Muscle of arm (tissue), 14 donors: ENCODE data around the gene TOMM70. TPM values are rescaled to one million over a fixed set of nuclear protein-coding genes. Genes with fewer than 3 reads are reported as not detected.
"Not testable (repeated sequence)": the region's sequence is repeated elsewhere in the genome, so short reads cannot be mapped to it uniquely, and the experiment has no call there.

Experiments used
- DNase-seq: peaks from one replicate; pipeline ENCODE4 v3.0.0-alpha.2; 2013
- long read RNA-seq, 11 donors: transcript quantifications; one replicate each; lab custom pipeline, GENCODE V29; 2026
- polyA plus RNA-seq, 12 donors: library from polyadenylated mRNA; unstranded; fragments of 120-200 nt; gene quantifications; one replicate each; pipeline ENCODE4 v1.2.1, GENCODE V29; 2013; ENCODE audit not compliant: insufficient read length in 12 of 12

The TOMM70 gene
- 10 to 100 TPM in 11 of 12 donors, not detected in 1; 48.2 to 77.6 (median 64.3) TPM for polyA plus RNA-seq
- long read RNA-seq, donor 1, full-length matches to known transcripts = 7 of 29 reads
- long read RNA-seq, donor 1, partial matches to known transcripts = 22 of 29 reads
- long read RNA-seq, donor 1, other reads (novel, unspliced or antisense) = 0 of 29 reads
- long read RNA-seq, donor 2, full-length matches to known transcripts = 11 of 17 reads
- long read RNA-seq, donor 2, partial matches to known transcripts = 6 of 17 reads
- long read RNA-seq, donor 2, other reads (novel, unspliced or antisense) = 0 of 17 reads
- long read RNA-seq, donor 3, full-length matches to known transcripts = 1 of 6 reads
- long read RNA-seq, donor 3, partial matches to known transcripts = 5 of 6 reads
- long read RNA-seq, donor 3, other reads (novel, unspliced or antisense) = 0 of 6 reads
- long read RNA-seq, donor 4, full-length matches to known transcripts = 5 of 10 reads
- long read RNA-seq, donor 4, partial matches to known transcripts = 5 of 10 reads
- long read RNA-seq, donor 4, other reads (novel, unspliced or antisense) = 0 of 10 reads
- long read RNA-seq, donor 5, full-length matches to known transcripts = 16 of 29 reads
- long read RNA-seq, donor 5, partial matches to known transcripts = 13 of 29 reads
- long read RNA-seq, donor 5, other reads (novel, unspliced or antisense) = 0 of 29 reads
- long read RNA-seq, donor 6, full-length matches to known transcripts = 5 of 5 reads
- long read RNA-seq, donor 6, partial matches to known transcripts = 0 of 5 reads
- long read RNA-seq, donor 6, other reads (novel, unspliced or antisense) = 0 of 5 reads
- long read RNA-seq, donor 7, full-length matches to known transcripts = 4 of 4 reads
- long read RNA-seq, donor 7, partial matches to known transcripts = 0 of 4 reads
- long read RNA-seq, donor 7, other reads (novel, unspliced or antisense) = 0 of 4 reads
- long read RNA-seq, donor 8, full-length matches to known transcripts = 14 of 50 reads
- long read RNA-seq, donor 8, partial matches to known transcripts = 30 of 50 reads
- long read RNA-seq, donor 8, other reads (novel, unspliced or antisense) = 6 of 50 reads
- long read RNA-seq, donor 9, full-length matches to known transcripts = 6 of 17 reads
- long read RNA-seq, donor 9, partial matches to known transcripts = 11 of 17 reads
- long read RNA-seq, donor 9, other reads (novel, unspliced or antisense) = 0 of 17 reads
- long read RNA-seq, donor 10, full-length matches to known transcripts = 12 of 23 reads
- long read RNA-seq, donor 10, partial matches to known transcripts = 11 of 23 reads
- long read RNA-seq, donor 10, other reads (novel, unspliced or antisense) = 0 of 23 reads
- long read RNA-seq, donor 11, full-length matches to known transcripts = 8 of 18 reads
- long read RNA-seq, donor 11, partial matches to known transcripts = 10 of 18 reads
- long read RNA-seq, donor 11, other reads (novel, unspliced or antisense) = 0 of 18 reads

DNA sequence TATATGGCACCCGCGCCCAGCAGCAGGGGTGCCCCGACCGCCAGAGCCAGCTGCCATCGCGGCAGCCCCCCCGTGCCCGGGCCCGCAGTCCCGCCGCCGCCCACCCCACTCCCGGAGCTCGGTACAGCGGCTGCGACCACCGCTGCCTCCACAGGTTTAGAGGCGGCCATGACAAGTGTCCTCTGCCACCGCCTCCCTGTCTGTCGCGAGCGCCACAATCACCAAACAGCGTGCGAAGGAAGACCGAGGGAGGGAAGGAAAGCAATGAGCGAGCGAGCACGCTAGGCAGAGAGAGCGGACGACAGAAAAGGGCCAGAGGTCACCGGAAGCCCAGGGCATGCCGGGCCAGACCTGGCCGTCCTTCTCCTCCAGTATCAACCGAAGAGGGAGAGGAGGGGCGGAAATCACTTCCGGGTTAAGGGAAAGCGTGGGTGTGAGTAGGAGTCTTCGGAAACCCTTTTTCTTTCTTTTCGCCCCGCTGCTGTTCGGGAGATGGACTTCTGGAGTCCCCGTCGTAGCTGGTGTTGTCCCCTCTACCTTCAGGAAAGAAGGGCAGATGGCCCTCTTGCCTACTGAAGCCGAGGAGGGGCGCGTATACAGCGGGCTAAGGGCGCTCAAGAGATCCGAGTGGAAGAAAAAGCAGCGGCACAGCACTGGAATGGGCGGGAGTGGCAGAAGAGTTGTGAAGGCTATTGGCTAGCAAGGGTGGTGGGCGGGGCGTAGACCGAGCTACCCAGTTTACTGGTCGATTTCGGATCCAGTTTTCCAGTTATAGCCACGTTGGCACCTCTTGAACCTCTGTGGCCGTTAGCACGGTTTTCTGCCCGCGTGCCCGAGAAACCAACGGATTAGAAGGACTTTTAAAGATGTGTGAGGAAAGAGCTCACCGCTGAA is at the start of gene TOMM70, which contains the start of gene LNP1:
Gene TOMM70 (minus strand): TSS at position 310 of the 894 bp plus-strand sequence. CDS start 140 bp downstream, at position 170.
Gene LNP1 (plus strand): TSS at position 760 of the 894 bp plus-strand sequence. CDS start 28,191 bp downstream, outside the sequence.
- DNase-seq = peak; percentile 97

GRCh38 chr3:100449214-100449613 is 48.3 kb upstream of the TOMM70 start:
- no peak for DNase-seq

GRCh38 chr3:100448079-100448478 is 47.2 kb upstream of the TOMM70 start:
- no peak for DNase-seq

DNA sequence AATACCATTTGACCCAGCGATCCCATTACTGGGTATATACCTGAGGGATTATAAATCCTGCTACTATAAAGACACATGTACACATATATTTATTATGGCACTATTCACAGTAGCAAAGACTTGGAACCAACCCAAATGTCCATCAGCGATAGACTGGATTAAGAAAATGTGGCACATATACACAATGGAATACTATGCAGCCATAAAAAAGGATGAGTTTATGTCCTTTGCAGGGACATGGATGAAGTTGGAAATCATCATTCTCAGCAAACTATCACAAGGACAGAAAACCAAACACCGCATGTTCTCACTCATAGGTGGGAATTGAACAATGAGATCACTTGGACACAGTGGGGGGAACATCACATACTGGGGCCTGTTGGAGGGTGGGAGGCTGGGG is 46.2 kb upstream of the TOMM70 start:
- DNase-seq = not testable (repeated sequence)

GRCh38 chr3:100443690-100444089 is 42.8 kb upstream of the TOMM70 start:
- no peak for DNase-seq

GRCh38 chr3:100440895-100441294 is 40.0 kb upstream of the TOMM70 start:
- no peak for DNase-seq

- no peak for DNase-seq
These were observed 37.7 kb upstream of the TOMM70 start for GRCh38 chr3:100438623-100438974.

GRCh38 chr3:100437721-100438622 is 37.1 kb upstream of the TOMM70 start:
- no peak for DNase-seq

- DNase-seq = no peak
These were observed 36.1 kb upstream of the TOMM70 start for GRCh38 chr3:100436951-100437350.

- no peak for DNase-seq
These were observed 28.4 kb upstream of the TOMM70 start for GRCh38 chr3:100429187-100429716.

DNA sequence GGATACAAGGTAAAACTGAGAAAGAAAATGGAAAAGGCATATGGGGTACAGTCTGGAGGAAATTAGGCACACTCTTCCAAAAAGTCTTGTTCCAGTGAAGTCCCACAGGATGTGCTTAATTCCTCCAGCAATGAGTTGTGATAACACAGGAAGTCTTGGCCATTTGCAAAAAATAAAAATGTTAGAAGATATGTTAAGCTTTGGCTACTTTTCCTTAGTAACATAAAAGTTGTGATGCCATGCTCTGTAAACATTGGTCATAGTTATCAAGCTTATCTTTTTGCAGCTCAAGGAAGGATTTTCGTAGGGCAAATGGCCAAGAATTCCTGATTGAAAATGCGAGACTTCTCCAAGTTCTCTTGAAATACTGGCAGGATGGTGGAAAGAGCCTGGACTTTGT is 26.8 kb upstream of the TOMM70 start:
- no peak for DNase-seq

- no peak for DNase-seq
These were observed 25.3 kb upstream of the TOMM70 start for GRCh38 chr3:100426067-100426682.

DNA sequence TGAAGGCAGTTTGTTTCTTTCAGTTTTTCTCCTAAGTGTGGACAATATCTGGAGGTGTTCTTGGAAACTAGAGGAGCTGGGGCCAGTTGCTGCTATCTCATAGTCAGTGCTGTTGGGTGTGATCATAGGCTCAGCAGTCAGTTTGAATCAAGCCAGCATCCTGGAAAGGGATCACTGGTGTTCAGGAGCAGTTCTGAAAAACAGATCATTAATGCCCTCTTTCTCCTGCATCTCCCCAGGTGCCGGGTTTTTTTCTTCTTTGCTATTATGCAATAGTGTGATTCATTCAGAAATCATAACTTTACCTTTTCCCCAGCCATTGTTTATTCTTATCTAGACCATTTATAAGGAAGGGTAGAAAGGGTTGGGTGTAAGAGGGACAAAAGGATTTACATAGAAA is 24.4 kb upstream of the TOMM70 start:
- no peak for DNase-seq

GRCh38 chr3:100424261-100424660 is 23.4 kb upstream of the TOMM70 start:
- no peak for DNase-seq

GRCh38 chr3:100423611-100424010 is 22.7 kb upstream of the TOMM70 start:
- no peak for DNase-seq

- DNase-seq = no peak
These were observed 20.0 kb upstream of the TOMM70 start for GRCh38 chr3:100420885-100421284.

DNA sequence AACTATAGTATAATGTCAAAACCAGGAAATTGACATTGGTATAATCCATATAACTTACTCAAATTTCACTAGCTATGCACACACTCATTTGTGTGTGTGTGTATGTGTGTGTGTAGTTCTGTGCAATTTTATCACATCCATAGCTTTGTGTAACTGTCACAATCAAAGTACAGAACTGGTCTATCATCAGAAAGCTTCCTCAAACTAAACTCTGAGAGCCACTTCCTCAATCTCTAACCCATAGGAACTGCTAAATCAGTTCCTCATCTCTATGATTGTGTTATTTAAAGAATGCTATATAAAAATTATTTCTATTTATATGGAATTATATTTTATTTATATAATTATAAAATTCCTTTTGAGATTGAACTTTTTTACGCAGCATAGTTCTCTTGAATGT is 18.5 kb upstream of the TOMM70 start:
- no peak for DNase-seq

- no peak for DNase-seq
These were observed 16.0 kb upstream of the TOMM70 start for GRCh38 chr3:100416863-100417262.
